Left kidney (tissue), 8 donors: ENCODE data around the gene PNKD. TPM values are rescaled to one million over a fixed set of nuclear protein-coding genes. Genes with fewer than 3 reads are reported as not detected.

ENCODE experiments used
- DNase-seq: peaks from one replicate; pipeline ENCODE4 v3.0.0-alpha.2; 2013
- long read RNA-seq, 8 donors: transcript quantifications; one replicate each; lab custom pipeline, GENCODE V29; 2026
- polyA plus RNA-seq: library from polyadenylated mRNA; unstranded; fragments of 120-200 nt; gene quantifications from one replicate; pipeline ENCODE4 v1.2.1, GENCODE V29; 2013; ENCODE audit not compliant: insufficient read length

PNKD gene
- 86.6 TPM for polyA plus RNA-seq
- long read RNA-seq, donor 1, transcript PNKD-201 (3 exons, 758 nt) = major isoform, 142 of 190 reads
- long read RNA-seq, donor 1, transcript PNKD-205 (2 exons, 1,372 nt) = minor isoform, 13 of 190 reads
- long read RNA-seq, donor 1, transcript PNKD-202 (9 exons, 2,991 nt) = minor isoform, 10 of 190 reads
- long read RNA-seq, donor 1, partial matches to known transcripts = 15 of 190 reads
- long read RNA-seq, donor 1, other reads (novel, unspliced or antisense) = 10 of 190 reads
- long read RNA-seq, donor 2, transcript PNKD-202 (9 exons, 2,991 nt) = minor isoform, 6 of 172 reads
- long read RNA-seq, donor 2, transcript PNKD-205 (2 exons, 1,372 nt) = minor isoform, 12 of 172 reads
- long read RNA-seq, donor 2, transcript PNKD-201 (3 exons, 758 nt) = major isoform, 138 of 172 reads
- long read RNA-seq, donor 2, partial matches to known transcripts = 16 of 172 reads
- long read RNA-seq, donor 2, other reads (novel, unspliced or antisense) = 0 of 172 reads
- long read RNA-seq, donor 3, transcript PNKD-201 (3 exons, 758 nt) = major isoform, 113 of 135 reads
- long read RNA-seq, donor 3, transcript PNKD-205 (2 exons, 1,372 nt) = minor isoform, 9 of 135 reads
- long read RNA-seq, donor 3, partial matches to known transcripts = 9 of 135 reads
- long read RNA-seq, donor 3, other reads (novel, unspliced or antisense) = 0 of 135 reads
- long read RNA-seq, donor 4, transcript PNKD-201 (3 exons, 758 nt) = major isoform, 25 of 39 reads
- long read RNA-seq, donor 4, partial matches to known transcripts = 10 of 39 reads
- long read RNA-seq, donor 4, other reads (novel, unspliced or antisense) = 0 of 39 reads
- long read RNA-seq, donor 5, transcript PNKD-202 (9 exons, 2,991 nt) = minor isoform, 7 of 320 reads
- long read RNA-seq, donor 5, transcript PNKD-205 (2 exons, 1,372 nt) = minor isoform, 21 of 320 reads
- long read RNA-seq, donor 5, transcript PNKD-201 (3 exons, 758 nt) = major isoform, 264 of 320 reads
- long read RNA-seq, donor 5, partial matches to known transcripts = 21 of 320 reads
- long read RNA-seq, donor 5, other reads (novel, unspliced or antisense) = 7 of 320 reads
- long read RNA-seq, donor 6, transcript PNKD-201 (3 exons, 758 nt) = major isoform, 134 of 170 reads
- long read RNA-seq, donor 6, transcript PNKD-205 (2 exons, 1,372 nt) = minor isoform, 14 of 170 reads
- long read RNA-seq, donor 6, transcript PNKD-202 (9 exons, 2,991 nt) = minor isoform, 10 of 170 reads
- long read RNA-seq, donor 6, partial matches to known transcripts = 12 of 170 reads
- long read RNA-seq, donor 6, other reads (novel, unspliced or antisense) = 0 of 170 reads
- long read RNA-seq, donor 7, transcript PNKD-201 (3 exons, 758 nt) = major isoform, 191 of 287 reads
- long read RNA-seq, donor 7, transcript PNKD-202 (9 exons, 2,991 nt) = minor isoform, 5 of 287 reads
- long read RNA-seq, donor 7, transcript PNKD-205 (2 exons, 1,372 nt) = minor isoform, 28 of 287 reads
- long read RNA-seq, donor 7, partial matches to known transcripts = 27 of 287 reads
- long read RNA-seq, donor 7, other reads (novel, unspliced or antisense) = 36 of 287 reads
- long read RNA-seq, donor 8, transcript PNKD-205 (2 exons, 1,372 nt) = minor isoform, 10 of 69 reads
- long read RNA-seq, donor 8, transcript PNKD-201 (3 exons, 758 nt) = major isoform, 50 of 69 reads
- long read RNA-seq, donor 8, partial matches to known transcripts = 6 of 69 reads
- long read RNA-seq, donor 8, other reads (novel, unspliced or antisense) = 0 of 69 reads

- DNase-seq = peak; percentile 100
Measured at GRCh38 chr2:218269900-218270720, at the start of gene PNKD, which contains the start of gene AAMP. TSS of gene PNKD (plus strand) at chr2:218270519. CDS start at chr2:218270536, 17 bp downstream. TSS of gene AAMP (minus strand) at chr2:218270137. CDS start at chr2:218270086, 51 bp downstream.

GRCh38 chr2:218221000-218221399, 49.3 kb upstream of the PNKD start:
- no peak for DNase-seq

- no peak for DNase-seq
Measured at GRCh38 chr2:218223046-218223445, 47.3 kb upstream of the PNKD start.

GRCh38 chr2:218224186-218224585, 46.1 kb upstream of the PNKD start:
- no peak for DNase-seq

- DNase-seq = no peak
Measured at GRCh38 chr2:218226903-218227302, 43.4 kb upstream of the PNKD start.

- DNase-seq = no peak
Measured at GRCh38 chr2:218228366-218229090, 41.8 kb upstream of the PNKD start.

- no peak for DNase-seq
Measured at GRCh38 chr2:218229239-218229638, 41.1 kb upstream of the PNKD start.

GRCh38 chr2:218229851-218230250, 40.5 kb upstream of the PNKD start:
- DNase-seq = no peak

- DNase-seq = no peak
Measured at GRCh38 chr2:218230882-218231281, 39.4 kb upstream of the PNKD start.

GRCh38 chr2:218233543-218233942, 36.8 kb upstream of the PNKD start:
- DNase-seq = no peak

- no peak for DNase-seq
Measured at GRCh38 chr2:218234521-218234920, 35.8 kb upstream of the PNKD start.

GRCh38 chr2:218235017-218235416, 35.3 kb upstream of the PNKD start:
- DNase-seq = no peak

GRCh38 chr2:218236829-218237228, 33.5 kb upstream of the PNKD start:
- no peak for DNase-seq

- no peak for DNase-seq
Measured at GRCh38 chr2:218238887-218239286, 31.4 kb upstream of the PNKD start.

- DNase-seq = no peak
Measured at GRCh38 chr2:218244204-218244603, 26.1 kb upstream of the PNKD start.

GRCh38 chr2:218244665-218245064, 25.7 kb upstream of the PNKD start:
- DNase-seq = no peak

GRCh38 chr2:218245214-218245613, 25.1 kb upstream of the PNKD start:
- DNase-seq = no peak

GRCh38 chr2:218249691-218250090, 20.6 kb upstream of the PNKD start:
- DNase-seq = no peak

- DNase-seq = no peak
Measured at GRCh38 chr2:218252509-218253231, 17.6 kb upstream of the PNKD start.
